GM19238 (cell line): ENCODE data around the gene RBM4B.
"Not testable (repeated sequence)": the region's sequence is repeated elsewhere in the genome, so short reads cannot be mapped to it uniquely, and the experiment has no call there.

ENCODE experiments used
- DNase-seq: peaks from one replicate; pipeline ENCODE4 v3.0.0; 2011; ENCODE audit warnings: low spot score; ENCODE audit not compliant: insufficient read length

Gene RBM4B

DNA sequence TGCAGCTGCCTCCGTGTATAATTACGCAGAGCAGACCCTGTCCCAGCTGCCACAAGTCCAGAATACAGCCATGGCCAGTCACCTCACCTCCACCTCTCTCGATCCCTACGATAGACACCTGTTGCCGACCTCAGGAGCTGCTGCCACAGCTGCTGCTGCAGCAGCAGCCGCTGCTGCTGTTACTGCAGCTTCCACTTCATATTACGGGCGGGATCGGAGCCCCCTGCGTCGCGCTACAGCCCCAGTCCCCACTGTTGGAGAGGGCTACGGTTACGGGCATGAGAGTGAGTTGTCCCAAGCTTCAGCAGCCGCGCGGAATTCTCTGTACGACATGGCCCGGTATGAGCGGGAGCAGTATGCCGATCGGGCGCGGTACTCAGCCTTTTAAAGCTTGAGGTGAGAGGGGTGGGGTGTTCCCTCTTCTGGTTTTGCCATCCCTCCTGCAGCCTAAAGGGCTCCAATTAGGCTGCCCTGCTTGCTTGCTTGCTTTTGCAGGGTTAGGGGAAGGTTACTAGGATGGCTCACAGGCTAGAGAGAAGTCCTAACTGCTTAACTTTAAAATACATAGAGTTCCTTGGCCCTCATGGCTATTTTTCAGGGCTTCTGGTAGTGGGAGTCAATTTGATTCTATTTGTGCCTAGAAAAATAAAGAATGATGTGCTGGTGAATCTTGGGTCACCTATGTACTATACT lies 33.8 kb downstream of the RBM4B start:
- no peak for DNase-seq

DNA sequence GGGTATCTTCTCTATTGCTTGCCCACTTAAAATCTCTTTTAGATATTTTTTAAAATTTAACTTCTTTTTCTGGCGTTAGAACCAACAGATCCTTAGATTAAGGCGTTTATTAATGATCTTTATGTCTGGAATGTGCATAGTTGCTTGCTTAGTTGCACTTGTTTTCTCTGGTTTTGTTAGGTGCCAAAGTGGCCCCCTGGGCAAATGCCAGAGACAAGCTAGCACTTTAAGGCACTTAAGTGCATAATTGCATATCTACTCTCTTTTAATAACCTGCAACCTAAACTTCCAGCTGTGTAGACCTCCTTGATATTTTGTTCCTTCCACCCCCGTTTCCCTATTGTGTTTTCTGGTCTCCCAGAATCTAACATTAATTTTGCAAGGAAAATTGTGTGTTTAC lies 35.9 kb downstream of the RBM4B start:
- no peak for DNase-seq

DNA sequence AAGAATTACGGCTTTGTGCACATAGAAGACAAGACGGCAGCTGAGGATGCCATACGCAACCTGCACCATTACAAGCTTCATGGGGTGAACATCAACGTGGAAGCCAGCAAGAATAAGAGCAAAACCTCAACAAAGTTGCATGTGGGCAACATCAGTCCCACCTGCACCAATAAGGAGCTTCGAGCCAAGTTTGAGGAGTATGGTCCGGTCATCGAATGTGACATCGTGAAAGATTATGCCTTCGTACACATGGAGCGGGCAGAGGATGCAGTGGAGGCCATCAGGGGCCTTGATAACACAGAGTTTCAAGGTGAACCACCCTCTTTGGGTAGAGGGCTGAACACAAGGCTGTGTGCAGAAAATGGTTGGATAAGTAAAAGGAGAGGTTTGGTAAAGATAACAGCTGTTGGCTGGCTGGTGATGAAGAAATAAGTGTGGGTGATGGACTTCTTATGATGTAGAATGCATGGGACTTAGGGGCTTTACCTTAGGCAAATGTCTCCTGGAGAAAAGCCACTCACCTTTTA lies 37.8 kb downstream of the RBM4B start:
- DNase-seq: not testable (repeated sequence)

DNA sequence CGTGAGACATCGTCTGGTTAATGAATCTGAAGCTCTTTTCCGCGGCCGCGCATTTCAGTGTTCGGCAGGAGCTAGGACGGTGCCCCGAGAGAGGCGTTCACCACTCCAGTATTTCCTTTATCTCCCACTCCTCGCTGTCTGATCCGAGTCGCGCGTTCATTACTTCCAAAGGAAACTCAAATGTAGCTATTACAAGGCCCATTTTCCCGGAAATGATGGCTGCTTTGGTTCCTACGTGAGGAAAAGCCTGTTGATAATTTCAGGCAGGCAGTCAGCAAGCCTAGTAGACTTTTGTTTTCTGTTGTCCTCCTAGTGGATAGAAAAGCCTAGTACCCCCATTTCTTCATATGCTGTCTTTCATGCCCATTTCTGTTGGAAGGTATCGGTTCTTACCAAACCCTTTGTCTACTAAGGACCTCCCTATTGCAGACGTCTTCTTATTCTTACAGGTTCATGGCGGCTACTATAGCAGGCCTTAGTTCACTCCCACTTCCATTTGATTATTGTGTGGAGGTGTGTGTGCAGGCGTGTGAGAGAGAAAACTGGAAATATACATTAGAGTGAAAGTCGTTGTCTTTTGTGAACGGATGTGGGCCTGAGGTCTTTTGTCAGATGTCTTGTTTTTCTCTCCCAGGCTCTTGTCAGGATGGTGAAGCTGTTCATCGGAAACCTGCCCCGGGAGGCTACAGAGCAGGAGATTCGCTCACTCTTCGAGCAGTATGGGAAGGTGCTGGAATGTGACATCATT lies 38.4 kb downstream of the RBM4B start:
- DNase-seq: no peak

DNA sequence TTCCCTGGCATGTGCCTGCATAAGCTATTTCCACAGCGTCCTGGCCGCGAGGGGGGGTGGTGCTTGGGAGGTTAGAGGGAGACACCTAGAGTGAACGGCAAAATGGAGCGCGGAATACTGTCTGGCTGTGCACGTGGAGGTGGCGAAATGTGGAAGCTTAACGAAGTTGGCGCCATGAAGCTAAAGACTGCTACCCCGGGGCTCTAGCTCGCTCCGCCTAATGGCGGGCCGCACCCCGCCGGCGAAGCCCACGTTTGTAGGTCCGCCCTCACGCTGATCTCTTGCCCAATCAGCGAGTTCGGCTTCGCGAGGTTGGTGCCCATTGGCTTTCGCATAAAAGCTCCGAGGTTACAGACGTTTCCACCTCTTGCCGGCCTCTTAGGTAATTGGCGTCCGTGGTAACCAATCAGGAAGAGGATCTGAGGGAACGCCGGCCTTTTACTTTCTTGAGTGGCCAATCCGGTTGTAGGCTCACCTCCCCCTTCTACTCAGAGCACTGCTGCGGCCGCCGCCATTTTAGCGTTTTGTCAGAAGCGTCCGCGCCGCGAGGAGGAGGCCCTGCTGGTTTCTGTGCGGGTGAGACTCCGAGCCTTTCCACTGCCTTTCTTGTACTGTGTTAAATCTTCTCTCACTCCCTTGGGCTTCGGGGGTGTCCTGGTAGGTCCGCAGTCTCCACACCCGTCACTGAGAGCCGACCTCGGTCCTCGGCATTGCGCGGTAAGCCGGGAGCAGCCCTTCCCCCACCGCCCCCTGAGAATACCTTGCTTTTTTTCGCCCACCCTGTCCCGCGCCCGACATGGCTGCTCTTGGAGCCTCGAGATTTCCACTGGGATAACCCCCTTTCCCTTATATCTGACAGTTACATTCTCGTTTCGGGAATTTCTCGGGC lies 39.3 kb downstream of the RBM4B start, which contains the start of gene RBM4:
Gene RBM4 (plus strand): TSS at position 527 of the 889 bp plus-strand sequence. CDS start 1,009 bp downstream, outside the sequence.
- peak; percentile 96 for DNase-seq

DNA sequence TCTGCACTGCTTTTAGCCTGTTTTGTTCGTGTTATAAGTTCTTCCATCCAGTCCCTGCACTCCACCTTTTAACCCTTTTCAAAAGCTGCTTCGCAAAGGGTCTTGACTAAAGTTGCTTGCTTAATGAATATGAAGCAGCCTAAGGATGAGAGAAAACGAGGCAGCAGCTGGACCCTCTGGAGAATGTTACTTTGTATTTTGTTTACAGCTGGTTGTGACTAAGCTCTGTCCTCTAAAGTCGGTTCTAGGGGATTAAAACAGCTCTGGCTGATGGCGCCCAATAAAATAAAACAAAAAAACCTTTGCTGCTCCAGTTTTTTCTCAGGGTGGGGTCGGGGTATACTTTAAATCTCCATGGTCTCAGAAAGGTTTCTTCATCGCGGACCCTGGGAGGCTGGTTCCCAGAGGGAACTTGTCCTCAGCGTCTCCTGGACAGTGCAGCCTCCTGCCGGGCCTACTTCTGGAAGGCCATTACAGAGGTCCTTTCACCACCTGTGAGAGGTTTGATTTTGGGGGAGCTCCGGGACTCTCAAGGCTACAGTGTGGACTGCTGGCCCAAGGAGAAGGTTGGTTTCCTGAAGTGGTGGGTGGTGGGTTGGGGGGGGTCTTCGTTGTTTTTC lies 40.0 kb downstream of the RBM4B start:
- DNase-seq: no peak

DNA sequence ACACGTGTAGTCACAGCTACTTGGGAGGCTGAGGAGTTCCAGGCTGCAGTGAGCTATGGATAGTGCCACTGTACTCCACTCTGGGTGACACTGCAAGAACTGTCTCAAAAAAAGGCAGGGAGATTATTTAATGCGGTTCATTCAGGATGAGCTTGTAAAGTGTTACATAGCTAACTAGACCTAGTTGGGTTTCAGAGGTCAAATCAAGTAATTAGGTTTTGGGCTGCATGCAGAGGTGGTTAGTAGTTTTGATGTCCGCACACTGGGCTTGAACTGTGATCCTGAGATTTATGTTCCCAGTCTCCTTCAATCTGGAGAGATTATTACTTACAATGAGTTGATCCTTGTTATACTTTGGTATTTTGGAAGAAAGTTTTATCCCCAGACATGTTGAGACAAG lies 41.3 kb downstream of the RBM4B start:
- DNase-seq: no peak

DNA sequence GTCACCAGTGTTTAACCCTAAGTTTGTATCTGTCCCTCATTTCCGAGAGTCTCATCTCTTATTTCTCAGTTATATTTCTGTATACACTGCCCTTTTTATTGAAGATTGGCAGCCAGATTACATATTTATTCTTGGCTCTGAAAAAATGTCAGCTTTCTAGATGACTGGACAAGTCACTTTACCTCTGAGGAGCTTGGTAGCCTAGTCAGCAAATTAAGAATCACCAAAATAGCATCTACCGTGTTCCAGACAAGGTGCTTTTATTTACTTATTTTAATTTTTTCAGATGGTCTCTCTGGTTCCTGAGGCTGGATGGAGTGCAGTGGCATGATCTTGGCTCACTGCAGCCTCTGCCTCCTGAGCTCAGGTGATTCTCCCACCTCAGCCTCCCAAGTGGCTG lies 44.7 kb downstream of the RBM4B start:
- no peak for DNase-seq

DNA sequence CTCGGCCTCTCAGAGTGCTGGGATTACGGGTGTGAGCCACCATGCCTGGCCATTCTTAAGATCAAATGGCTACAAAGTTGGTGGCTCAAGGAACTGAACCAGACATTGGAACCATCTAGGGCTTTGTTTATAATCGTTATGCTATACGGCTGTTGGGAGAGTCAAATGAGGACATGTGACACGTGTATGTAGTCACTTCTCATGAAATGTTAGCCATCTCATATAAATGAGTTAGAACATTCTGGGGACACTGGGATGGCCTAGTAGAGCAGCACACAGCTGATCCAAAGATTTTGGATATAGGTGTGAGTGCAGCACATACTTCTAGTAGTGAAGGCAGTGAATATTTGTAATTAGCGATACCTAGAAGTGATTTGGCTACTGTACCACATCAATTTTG lies 45.8 kb downstream of the RBM4B start:
- no peak for DNase-seq

DNA sequence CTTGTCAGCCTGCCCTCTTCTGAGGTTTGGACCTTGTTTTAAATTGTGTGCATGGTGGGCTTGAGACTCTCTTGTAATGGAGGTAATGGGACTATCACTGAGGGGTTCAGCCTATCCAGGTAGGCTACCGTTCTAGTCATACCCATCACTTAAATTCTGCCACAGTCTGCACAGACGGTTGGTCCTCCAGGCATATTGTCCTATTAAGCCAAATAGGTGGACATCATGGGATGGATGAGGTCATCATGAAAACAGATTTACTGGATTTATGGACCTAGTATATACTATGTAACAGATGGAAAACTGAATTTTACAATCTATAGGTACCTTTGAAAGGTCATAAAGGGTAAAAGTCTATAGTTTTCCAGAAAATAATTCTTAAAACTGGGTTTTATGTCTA lies 48.3 kb downstream of the RBM4B start:
- no peak for DNase-seq

DNA sequence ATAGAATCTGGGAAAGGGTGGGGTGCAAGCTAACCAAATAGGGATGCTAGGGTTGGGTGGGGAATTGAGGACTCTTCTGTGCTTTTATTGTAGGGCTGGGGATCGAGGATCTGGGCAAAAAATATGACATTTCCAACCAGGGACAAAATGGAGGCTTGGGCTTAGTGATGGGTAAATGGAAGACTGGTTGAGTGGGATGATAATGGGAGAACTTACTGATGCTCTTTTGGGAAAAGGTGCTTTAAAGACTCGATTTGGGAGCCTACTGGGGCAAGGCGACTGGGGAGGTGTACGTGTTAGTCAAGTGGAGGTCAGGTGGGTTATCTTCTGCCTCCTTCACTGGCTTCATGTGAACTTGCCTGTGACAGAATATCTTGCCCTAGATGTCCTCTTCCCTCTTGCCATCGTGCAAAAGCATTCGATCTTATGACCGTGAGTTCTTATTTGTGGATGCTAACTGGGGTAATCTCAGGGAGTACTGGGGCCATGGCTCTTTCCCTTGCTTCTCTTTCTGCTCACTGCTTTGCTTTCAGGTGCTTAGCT lies 49.6 kb downstream of the RBM4B start:
- DNase-seq: no peak

DNA sequence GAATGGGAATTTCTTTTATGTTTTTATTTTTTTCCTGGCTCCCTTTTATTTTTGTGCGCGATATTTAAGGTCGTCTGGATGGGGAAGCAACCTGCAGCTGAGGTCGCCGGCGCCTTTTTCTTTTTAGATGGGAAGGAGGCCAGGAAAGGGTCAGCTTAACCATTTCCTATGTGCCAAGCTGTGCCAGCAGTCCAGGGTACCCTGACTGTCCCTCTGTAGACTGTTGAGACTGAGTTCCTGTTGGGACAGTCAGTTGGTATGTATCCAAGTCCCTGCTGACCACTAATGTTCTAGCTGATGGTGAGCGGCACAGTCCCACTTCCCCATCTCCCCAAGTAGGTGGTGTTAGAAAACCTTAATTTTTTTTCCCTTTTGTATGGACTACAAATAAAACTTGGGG lies 50.8 kb downstream of the RBM4B start:
- DNase-seq: no peak

DNA sequence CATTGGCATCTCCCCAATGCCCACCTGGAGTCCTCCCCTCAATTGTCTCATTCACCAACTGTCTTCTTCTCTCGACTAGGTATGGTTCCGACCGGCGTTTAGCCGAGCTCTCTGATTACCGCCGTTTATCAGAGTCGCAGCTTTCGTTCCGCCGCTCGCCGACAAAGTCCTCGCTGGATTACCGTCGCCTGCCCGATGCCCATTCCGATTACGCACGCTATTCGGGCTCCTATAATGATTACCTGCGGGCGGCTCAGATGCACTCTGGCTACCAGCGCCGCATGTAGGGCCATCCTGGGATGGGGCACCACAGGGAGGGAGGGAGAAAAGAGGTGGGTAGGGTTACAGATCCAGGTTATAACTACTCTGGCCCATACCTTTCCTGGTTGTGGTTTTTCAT lies 51.3 kb downstream of the RBM4B start:
- no peak for DNase-seq

DNA sequence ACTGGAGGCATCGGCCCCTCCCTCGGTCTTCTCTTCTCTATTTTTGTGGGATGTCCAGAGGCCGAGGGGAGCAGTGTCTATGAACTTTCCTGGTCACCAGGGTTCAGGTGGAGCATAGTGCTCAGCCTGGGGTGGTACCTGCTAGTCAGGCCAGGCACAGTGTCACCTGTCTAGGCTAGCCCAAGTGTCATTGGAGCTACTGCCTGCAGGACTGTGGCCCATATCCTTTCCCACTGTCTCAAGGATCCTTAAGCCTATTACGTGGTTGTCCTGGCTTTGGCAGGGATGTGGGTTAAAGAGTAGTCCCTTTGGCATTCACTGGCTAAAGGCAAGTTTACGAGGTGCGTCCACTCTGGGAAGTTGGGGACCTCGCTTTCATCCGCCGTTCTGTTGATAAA lies 51.9 kb downstream of the RBM4B start:
- no peak for DNase-seq

DNA sequence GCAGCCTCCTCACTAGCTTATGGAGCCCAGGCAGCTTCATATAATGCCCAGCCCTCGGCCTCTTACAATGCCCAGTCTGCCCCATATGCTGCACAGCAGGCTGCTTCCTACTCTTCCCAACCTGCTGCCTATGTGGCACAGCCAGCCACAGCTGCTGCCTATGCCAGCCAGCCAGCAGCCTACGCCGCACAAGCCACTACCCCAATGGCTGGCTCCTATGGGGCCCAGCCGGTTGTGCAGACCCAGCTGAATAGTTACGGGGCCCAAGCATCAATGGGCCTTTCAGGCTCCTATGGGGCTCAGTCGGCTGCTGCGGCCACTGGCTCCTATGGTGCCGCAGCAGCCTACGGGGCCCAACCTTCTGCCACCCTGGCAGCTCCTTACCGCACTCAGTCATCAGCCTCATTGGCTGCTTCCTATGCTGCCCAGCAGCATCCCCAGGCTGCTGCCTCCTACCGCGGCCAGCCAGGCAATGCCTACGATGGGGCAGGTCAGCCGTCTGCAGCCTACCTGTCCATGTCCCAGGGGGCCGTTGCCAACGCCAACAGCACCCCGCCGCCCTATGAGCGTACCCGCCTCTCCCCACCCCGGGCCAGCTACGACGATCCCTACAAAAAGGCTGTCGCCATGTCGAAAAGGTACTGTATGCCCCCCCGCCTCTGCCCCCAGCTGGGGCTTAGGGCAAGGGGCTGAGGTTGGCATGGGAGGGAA lies 52.5 kb downstream of the RBM4B start:
- DNase-seq: no peak

DNA sequence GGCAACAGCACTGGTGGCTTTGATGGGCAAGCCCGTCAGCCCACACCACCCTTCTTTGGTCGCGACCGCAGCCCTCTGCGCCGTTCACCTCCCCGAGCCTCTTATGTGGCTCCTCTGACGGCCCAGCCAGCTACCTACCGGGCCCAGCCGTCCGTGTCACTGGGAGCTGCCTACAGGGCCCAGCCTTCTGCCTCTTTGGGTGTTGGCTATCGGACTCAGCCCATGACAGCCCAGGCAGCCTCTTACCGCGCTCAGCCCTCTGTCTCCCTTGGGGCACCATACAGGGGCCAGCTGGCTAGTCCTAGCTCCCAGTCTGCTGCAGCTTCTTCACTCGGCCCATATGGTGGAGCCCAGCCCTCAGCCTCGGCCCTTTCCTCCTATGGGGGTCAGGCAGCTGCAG lies 53.2 kb downstream of the RBM4B start:
- DNase-seq: no peak

DNA sequence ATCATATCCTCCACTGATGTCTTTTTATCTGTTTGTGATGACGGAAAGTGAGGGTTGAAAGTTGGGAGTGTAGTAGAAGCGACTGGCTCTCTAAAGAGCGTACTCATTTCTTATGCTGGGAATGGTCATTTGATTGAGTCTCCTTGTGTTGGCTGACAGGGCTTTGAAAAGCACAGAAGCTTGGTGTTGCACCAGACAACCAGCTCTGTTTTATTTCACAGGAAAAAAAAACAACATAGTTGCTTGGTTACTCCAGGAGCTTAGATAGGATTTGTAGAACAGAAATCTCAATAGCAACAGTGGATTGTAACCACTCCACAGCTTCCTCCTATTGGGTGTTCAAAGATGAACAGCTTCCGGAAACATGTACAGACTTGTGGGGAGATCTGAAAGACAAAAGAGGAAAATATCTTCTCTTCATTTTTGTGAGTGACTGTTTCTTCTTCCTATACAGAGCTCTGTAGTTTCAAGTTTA lies 58.6 kb downstream of the RBM4B start:
- peak; percentile 16 for DNase-seq

DNA sequence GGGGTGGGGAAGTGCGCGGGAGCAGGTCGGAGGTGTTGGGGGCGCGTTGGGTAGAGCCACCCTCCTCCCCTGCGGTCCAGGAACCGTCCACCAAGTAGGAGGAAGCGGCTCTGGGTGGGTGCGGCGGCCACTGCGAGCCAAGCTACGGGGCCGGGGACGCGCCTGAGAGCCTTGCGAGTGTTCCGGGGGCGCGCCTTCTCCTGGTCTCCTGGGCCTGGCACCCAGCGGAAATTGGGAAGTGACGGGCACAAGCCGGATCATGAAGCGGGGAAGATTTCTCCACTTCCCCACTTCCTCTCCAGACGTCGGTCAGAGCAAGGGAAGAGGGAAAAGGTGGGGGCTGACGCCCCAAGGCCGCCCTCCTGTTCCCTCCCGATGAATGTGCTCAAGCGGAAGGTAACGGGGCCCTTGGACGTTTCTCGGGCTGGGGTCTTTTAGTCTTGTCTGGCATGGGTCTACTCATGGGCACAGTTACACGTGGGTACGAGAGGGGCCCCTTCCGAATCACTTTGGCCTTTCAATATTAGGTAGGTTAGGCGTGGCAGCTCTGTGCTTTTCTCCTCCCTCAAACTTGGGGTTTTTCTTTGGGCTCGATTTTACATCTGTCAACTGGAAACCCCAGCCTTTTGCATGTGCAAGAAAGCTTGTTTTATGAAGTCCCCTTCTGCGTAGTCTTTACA lies 60.4 kb downstream of the RBM4B start:
- no peak for DNase-seq

DNA sequence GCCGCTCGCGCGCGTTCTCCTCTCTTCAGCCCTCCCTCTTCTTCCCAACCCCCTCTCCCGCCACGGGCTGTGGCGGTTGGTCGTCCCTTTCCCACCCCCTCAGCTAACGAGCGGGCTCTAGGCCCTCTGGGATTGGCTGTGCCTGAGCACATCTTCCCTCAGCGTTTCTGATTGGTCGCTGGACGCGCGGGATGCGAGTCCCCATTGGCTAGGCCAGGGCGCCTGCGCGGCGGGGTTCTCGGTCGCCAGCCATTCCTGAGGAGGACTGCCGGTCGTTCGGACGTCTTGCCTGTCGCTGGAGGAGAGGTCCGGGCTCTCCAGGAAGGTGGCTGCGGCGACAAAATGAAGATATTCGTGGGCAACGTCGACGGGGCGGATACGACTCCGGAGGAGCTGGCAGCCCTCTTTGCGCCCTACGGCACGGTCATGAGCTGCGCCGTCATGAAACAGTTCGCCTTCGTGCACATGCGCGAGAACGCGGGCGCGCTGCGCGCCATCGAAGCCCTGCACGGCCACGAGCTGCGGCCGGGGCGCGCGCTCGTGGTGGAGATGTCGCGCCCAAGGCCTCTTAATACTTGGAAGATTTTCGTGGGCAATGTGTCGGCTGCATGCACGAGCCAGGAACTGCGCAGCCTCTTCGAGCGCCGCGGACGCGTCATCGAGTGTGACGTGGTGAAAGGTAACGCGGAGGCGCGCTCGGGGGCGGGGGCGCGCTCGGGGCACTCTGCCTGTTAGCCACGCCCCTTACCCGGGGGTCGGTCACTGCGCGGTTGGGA lies 61.1 kb downstream of the RBM4B start, which contains the start of gene RBM14:
Gene RBM14 (plus strand): TSS at position 252 of the 776 bp plus-strand sequence. CDS start 91 bp downstream, at position 343.
- DNase-seq: peak; percentile 98
